Measurements from ENCODE around the gene GPD1L.

GRCh38 chr3:32184187-32184730 lies 77.8 kb downstream of the GPD1L start:
- TF ChIP-seq CTCF (IDR thresholded peaks at IDR 0.05; ENCODE audit: poor library complexity, severe bottlenecking) = no peak
- TF ChIP-seq REST (IDR thresholded peaks at IDR 0.05; ENCODE audit: borderline replicate concordance) = no peak
